Measurements from ENCODE around the gene FAM151A.

The FAM151A gene

GRCh38 chr1:54623216-54624007, at the start of gene FAM151A:
Gene FAM151A, minus strand, starts transcription at chr1:54623525. Its CDS starts 130 bp downstream, at chr1:54623395.
- DNase-seq (ENCODE audit: low spot score): no peak

- peak; percentile 80 for DNase-seq (ENCODE audit: low spot score)
Observed at GRCh38 chr1:54671985-54672608, 48.8 kb upstream of the FAM151A start.

DNA sequence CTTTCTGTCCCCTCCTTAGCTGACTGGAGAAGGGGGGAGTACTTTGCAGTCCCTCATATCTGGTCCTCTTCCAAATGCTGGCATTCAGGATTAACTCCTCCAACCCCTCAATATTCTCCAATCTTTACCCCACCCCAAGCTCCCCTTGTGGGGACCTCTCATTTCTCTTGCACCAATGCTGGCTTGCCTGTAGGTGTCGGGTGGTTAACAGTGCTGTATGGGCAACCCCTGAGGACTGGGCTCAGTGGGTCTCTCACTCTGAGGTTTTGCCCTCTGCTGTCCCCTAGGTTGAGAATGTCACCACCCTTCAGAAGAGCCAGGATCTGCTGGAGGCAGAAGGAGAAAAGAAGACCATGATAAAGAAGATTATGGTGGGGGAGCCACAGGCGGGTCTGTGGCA, 45.2 kb upstream of the FAM151A start:
- DNase-seq (ENCODE audit: low spot score): no peak

GRCh38 chr1:54667797-54668196, 44.5 kb upstream of the FAM151A start:
- no peak for DNase-seq (ENCODE audit: low spot score)

- no peak for DNase-seq (ENCODE audit: low spot score)
Observed at GRCh38 chr1:54666333-54666732, 43.0 kb upstream of the FAM151A start.

- no peak for DNase-seq (ENCODE audit: low spot score)
Observed at GRCh38 chr1:54665852-54666251, 42.5 kb upstream of the FAM151A start.

- no peak for DNase-seq (ENCODE audit: low spot score)
Observed at GRCh38 chr1:54664364-54664763, 41.0 kb upstream of the FAM151A start.

- no peak for DNase-seq (ENCODE audit: low spot score)
Observed at GRCh38 chr1:54663725-54664124, 40.4 kb upstream of the FAM151A start.

DNA sequence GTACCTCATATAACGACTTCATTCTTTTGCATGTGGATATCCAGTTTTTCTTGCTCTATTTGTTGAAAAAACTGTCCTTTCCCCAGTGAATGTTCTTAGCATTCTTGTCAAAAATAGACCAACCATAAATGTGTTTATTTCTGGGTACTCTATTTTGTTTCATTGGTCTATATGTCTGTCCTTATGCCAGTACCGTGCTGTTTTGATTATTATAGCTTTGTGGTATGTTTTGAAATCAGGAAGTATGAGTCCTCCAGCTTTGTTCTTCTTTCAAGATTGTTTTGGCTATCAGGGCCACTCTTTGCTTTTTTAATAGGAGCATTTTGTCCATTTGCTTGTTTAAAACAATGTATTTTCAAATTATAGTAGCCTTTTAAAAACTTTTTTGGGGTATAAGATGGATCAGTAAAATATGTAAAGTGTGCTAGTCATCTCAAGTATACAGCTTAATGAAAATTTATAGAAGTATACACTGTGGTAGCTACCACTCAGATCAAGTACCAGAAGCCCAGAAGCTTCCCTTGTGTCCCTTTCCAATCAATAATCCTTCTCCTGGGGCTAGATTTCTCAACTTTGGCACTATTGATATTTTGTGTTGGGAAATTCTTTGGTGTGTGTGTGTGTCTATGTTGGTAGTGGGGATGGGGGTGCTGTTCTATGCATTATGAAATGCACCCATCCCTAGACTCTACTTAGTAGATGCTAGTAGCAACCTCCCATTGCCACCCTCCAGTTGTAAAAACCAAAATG, 35.0 kb upstream of the FAM151A start:
- DNase-seq (ENCODE audit: low spot score): no peak

DNA sequence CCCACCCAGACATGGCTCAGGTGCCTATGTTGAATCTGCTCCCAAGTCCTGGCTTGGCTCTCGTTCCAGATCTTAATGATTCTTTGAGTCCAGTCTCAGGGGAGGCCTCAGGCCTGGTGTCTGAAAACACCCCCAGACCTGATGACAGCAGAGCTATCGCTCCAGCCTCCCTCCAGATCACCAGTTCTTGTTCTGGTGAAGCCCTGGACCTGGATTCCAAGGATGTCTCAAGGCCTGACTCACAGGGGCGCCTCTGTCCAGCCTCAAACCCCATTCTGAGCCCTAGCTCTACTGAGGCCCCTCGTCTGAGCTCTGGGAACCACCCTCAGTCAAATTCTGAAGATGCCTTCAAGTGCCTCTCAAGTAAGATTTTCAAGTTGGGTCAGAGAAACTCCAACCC, 29.7 kb upstream of the FAM151A start:
- DNase-seq (ENCODE audit: low spot score): no peak

DNA sequence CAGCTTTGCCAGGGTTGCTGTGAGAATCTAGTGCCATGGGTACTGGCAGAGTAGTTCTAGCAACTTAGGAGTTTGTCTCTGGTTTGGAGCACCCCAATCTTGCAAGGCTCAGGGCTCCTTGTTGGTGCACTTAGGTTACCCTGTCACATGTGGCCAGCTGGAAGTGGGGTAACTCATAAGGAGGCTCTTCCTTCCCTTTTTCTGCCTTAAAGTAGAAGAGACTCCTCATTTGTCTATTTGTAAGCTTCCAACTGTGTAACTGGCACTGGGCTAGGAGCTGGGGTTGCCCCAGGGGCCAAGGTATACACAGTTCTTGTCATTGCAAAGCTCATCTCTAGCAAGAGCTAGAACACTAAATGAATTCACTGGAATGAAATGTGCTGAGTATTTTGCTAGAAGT, 28.8 kb upstream of the FAM151A start:
- no peak for DNase-seq (ENCODE audit: low spot score)

- no peak for DNase-seq (ENCODE audit: low spot score)
Observed at GRCh38 chr1:54651608-54652007, 28.3 kb upstream of the FAM151A start.

- no peak for DNase-seq (ENCODE audit: low spot score)
Observed at GRCh38 chr1:54650417-54650816, 27.1 kb upstream of the FAM151A start.

- no peak for DNase-seq (ENCODE audit: low spot score)
Observed at GRCh38 chr1:54649921-54650320, 26.6 kb upstream of the FAM151A start.

DNA sequence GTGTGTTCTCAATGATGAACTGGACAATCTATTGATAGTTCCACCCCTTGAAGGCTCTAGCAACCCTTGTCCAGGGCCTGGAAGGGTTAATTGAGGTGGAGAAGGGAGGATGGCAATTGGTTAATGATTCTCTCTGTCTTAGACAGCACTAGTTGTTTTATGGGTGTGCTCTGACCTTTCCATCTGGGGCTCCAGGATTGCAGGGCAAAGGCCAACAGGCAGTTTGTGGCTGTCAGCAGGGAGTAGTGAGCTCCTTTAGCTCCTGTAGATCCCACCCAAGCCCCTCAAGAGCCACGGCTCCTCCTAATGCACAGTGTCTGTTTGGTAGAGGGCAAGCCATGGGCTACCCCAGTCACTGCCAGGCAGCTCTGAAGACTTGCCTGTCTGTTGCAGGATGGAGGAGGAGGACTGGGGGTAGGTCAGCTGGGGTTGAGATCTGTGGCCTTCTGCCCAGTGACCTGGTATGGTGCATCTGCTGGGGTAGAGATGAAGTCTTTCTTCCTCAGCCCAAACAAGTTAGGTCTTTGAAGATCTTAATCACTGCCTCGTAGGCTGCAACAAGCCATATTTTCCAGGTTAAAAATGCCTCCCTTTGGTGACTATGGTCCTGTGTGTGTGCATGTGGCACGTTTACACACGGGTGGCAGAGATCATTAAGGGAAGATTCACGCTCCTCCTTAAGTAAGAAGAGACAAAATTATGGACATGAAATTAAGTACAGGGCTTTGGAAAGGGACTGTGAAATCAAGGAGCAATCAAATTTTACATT, 26.0 kb upstream of the FAM151A start:
- no peak for DNase-seq (ENCODE audit: low spot score)

- no peak for DNase-seq (ENCODE audit: low spot score)
Observed at GRCh38 chr1:54645806-54646676, 22.7 kb upstream of the FAM151A start.

DNA sequence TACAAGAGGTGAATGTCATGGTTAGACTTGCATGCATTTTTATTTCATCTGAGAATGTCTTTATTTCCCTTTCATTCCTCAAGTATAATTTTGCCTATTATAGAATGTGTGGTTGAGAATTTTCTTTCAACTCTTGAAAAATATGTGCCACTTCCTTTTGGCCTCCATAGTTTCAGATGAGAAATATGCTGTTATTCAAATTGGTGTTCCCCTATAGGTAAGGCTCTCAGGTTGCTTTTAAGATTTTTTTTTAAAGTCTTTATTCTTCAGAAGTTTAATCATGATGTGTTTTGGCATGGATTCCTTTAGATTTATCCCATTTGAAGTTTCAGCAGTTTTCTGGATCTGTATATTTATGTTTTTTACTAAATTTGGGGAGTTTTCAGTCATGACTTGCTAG, 20.4 kb upstream of the FAM151A start:
- DNase-seq (ENCODE audit: low spot score): no peak

DNA sequence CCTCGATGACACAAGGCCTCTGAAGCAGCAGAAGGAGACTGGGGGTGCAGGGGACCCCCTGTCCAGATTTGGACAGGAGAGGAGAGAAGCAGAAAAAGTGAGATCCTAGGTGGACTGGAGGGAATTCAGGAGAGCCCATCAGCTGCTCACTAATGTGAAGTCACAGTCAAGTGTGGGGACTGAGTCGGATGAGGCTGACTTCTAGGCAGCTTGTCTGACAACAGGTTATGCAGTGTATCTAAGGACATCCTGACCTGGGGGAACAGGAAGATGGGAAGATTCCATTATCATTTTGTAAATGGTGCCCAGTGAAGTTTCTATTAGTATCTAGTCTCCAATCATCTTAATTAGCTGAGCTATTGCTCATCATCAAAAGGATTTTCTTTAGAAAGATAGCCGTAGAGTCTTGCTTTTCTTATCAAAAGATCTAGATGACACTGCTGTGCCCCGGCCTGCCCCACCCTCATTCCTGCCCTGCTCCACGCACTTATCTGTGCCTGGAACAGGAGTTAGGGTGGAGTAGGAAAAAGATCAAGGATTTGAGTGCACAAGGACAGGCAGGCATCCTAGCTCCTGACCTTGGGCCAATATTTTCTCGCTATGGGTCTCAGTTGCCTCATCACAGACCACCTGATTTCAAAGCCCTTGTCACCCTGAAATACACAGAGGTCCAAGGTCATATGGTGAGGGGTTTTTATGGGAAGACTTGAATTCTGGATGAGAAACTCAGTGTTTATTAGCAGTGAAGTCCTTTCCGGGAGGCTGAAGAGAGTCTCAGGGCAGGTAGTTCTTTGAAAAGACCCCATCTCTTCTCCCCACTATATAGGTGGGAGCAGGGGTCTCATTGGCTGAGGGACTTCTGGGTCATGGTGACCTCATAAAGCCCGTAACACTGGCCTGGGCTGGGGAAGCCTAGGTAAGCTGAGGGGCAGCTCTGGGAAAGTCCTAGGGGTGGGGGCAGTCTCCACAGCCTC, 17.8 kb upstream of the FAM151A start, which contains the start of gene MROH7:
Gene MROH7 (plus strand): TSS at position 924 of the 974 bp plus-strand sequence. CDS start 11,141 bp downstream, outside the sequence.
- DNase-seq (ENCODE audit: low spot score): no peak

GRCh38 chr1:54640361-54640760, 17.0 kb upstream of the FAM151A start:
- no peak for DNase-seq (ENCODE audit: low spot score)

Measured in D341Med (cell line).